Thyroid gland (tissue), 4 donors: ENCODE data around the gene LRMDA.

ENCODE experiments used
- POLR2A ChIP-seq, 2 donors: fragments of 450-650 bp; IDR thresholded peaks; one replicate each; pipeline ENCODE4 v1.6.1; 2017; ENCODE audit warnings: antibody characterized with exemption in 2 of 2, mild to moderate bottlenecking in 2 of 2, moderate library complexity in 1 of 2
- TF ChIP-seq, protein P1 (sequence below), 6 experiments: fragments of 200-600 bp in 3 of 6; fragments of 450-650 bp in 3 of 6; sonication (generic) in 3 of 6; IDR thresholded peaks; one replicate each; pipeline ENCODE4 v1.5.1; 2016 to 2019; ENCODE audit warnings: antibody characterized with exemption in 6 of 6, mild to moderate bottlenecking in 2 of 6, inconsistent platforms in 1 of 6, moderate library complexity in 1 of 6

DNA sequence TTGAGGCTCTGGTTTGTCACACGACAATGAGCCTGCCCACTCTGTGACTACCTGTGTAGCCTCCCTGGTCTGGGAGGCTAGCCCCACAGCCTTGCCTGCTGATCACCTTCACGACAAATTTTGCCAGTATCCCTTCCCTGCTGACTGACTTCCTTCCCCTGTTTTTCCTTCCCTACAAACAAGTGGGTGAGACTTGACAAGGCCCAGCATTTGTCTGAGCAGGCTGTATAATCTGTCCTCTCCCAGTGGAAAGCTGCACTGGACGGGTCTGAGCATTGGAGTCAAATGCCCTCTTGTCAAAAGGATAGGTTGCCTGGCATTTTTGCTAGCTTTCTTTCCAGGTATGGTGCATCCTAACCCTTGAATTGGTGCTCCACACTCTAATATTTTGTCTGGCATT is 1117.7 kb downstream of the LRMDA start:
- TF ChIP-seq, protein P1, sequence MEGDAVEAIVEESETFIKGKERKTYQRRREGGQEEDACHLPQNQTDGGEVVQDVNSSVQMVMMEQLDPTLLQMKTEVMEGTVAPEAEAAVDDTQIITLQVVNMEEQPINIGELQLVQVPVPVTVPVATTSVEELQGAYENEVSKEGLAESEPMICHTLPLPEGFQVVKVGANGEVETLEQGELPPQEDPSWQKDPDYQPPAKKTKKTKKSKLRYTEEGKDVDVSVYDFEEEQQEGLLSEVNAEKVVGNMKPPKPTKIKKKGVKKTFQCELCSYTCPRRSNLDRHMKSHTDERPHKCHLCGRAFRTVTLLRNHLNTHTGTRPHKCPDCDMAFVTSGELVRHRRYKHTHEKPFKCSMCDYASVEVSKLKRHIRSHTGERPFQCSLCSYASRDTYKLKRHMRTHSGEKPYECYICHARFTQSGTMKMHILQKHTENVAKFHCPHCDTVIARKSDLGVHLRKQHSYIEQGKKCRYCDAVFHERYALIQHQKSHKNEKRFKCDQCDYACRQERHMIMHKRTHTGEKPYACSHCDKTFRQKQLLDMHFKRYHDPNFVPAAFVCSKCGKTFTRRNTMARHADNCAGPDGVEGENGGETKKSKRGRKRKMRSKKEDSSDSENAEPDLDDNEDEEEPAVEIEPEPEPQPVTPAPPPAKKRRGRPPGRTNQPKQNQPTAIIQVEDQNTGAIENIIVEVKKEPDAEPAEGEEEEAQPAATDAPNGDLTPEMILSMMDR (IDR thresholded peaks at IDR 0.05) = no peak
- no peak for TF ChIP-seq POLR2A (IDR thresholded peaks at IDR 0.05)
